ENCODE results near the gene TTBK2. TPM values are rescaled to one million over a fixed set of nuclear protein-coding genes. Genes with fewer than 3 reads are reported as not detected.

The TTBK2 gene
- total RNA-seq, 1 experiment from 2014 or later, result 25.5 TPM

GRCh38 chr15:42932833-42933515, 12.4 kb upstream of the TTBK2 start:
- DNase-seq (ENCODE audit: unreplicated experiment), result no peak
- ChIA-PET CTCF (interaction anchor here (0.6 to 1.0 kb wide), 2 partner anchors 119 to 229 kb away, joined by 3 read pairs; no protein-coding TSS in a partner anchor), POLR2A (no interaction called here)
- no peak overlapping the region for H3K4me3 Mint-ChIP-seq (ENCODE audit: unreplicated experiment)
- no peaks in the 10 kb centered on the region for H3K27me3 Mint-ChIP-seq (ENCODE audit: insufficient read depth, unreplicated experiment)
- no peaks in the 10 kb centered on the region for H3K4me1 Mint-ChIP-seq (ENCODE audit: insufficient read depth, unreplicated experiment)
- H3K36me3 Mint-ChIP-seq (ENCODE audit: insufficient read depth, unreplicated experiment), result no peaks in the 10 kb centered on the region
- TF ChIP-seq, protein P1, sequence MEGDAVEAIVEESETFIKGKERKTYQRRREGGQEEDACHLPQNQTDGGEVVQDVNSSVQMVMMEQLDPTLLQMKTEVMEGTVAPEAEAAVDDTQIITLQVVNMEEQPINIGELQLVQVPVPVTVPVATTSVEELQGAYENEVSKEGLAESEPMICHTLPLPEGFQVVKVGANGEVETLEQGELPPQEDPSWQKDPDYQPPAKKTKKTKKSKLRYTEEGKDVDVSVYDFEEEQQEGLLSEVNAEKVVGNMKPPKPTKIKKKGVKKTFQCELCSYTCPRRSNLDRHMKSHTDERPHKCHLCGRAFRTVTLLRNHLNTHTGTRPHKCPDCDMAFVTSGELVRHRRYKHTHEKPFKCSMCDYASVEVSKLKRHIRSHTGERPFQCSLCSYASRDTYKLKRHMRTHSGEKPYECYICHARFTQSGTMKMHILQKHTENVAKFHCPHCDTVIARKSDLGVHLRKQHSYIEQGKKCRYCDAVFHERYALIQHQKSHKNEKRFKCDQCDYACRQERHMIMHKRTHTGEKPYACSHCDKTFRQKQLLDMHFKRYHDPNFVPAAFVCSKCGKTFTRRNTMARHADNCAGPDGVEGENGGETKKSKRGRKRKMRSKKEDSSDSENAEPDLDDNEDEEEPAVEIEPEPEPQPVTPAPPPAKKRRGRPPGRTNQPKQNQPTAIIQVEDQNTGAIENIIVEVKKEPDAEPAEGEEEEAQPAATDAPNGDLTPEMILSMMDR (IDR thresholded peaks at IDR 0.05; ENCODE audit: unreplicated experiment), result no peak
- intact Hi-C loops (cut with micrococcal nuclease), result no loop called here
- no TSS peak for BruUV-seq (replicated peaks)
- H3K9me3 Mint-ChIP-seq (ENCODE audit: unreplicated experiment), result no peaks in the 10 kb centered on the region
- no peak overlapping the region for H3K27ac Mint-ChIP-seq (ENCODE audit: low read depth, unreplicated experiment)

- CTCF ChIA-PET, result interaction anchor here (0.5 kb wide), 1 partner anchor 394 kb away, joined by 4 read pairs; no protein-coding TSS in a partner anchor
- no peaks in the 10 kb centered on the region for H3K36me3 Mint-ChIP-seq (ENCODE audit: insufficient read depth, unreplicated experiment)
- POLR2A ChIA-PET, result interaction anchor here (0.8 kb wide), 1 partner anchor 76 kb away, joined by 4 read pairs; no protein-coding TSS in a partner anchor
- TF ChIP-seq, protein P1 (IDR thresholded peaks at IDR 0.05; ENCODE audit: unreplicated experiment), result no peak
- no peaks in the 10 kb centered on the region for H3K27me3 Mint-ChIP-seq (ENCODE audit: insufficient read depth, unreplicated experiment)
- no TSS peak for BruUV-seq (replicated peaks)
- no peaks in the 10 kb centered on the region for H3K4me1 Mint-ChIP-seq (ENCODE audit: insufficient read depth, unreplicated experiment)
- H3K27ac Mint-ChIP-seq (ENCODE audit: low read depth, unreplicated experiment), result no peak overlapping the region
- H3K9me3 Mint-ChIP-seq (ENCODE audit: unreplicated experiment), result no peaks in the 10 kb centered on the region
- DNase-seq (ENCODE audit: unreplicated experiment), result no peak
- intact Hi-C loops (cut with micrococcal nuclease), result no loop called here
- no peak overlapping the region for H3K4me3 Mint-ChIP-seq (ENCODE audit: unreplicated experiment)
Measured at GRCh38 chr15:42931702-42932486, 11.3 kb upstream of the TTBK2 start.

DNA sequence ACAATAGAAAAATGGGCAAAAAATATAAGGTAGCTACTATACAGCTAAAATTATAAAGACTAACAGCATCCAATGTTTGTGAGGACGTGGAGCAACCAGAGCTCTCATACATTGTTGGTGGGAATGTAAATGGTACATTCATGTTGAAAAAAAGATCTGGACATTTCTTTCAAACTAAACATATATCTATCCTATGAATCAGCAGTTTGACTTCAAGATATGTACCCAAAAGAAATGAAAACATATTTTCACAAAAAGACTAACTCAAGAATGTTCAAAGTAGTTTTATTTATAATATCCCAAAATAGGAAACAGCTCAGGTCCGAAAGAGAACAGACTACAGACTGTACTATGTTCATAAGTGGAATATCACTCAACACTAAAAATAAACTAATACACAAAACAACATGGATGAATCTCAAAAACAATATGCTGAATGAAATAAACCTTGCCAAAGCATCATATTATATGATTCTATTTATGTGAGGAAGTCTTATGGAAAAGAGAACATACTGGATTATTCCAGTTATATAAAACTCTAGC, 8.8 kb upstream of the TTBK2 start:
- intact Hi-C loops (cut with micrococcal nuclease), result no loop called here
- CTCF ChIA-PET, result interaction anchor here (0.6 to 0.7 kb wide), 2 partner anchors 206 to 884 kb away, joined by 3 to 4 read pairs; no protein-coding TSS in a partner anchor

More for the DNA sequence above, 8.8 kb upstream of the TTBK2 start:
- Mint-ChIP-seq H3K36me3 (ENCODE audit: insufficient read depth, unreplicated experiment) (no peaks in the 10 kb centered on the region), H3K4me1 (ENCODE audit: insufficient read depth, unreplicated experiment) (no peaks in the 10 kb centered on the region), H3K4me3 (ENCODE audit: unreplicated experiment) (no peak overlapping the region), H3K27ac (ENCODE audit: low read depth, unreplicated experiment) (no peak overlapping the region), H3K9me3 (ENCODE audit: unreplicated experiment) (no peaks in the 10 kb centered on the region), H3K27me3 (ENCODE audit: insufficient read depth, unreplicated experiment) (no peaks in the 10 kb centered on the region)
- no TSS peak for BruUV-seq (replicated peaks)
- no peak for DNase-seq (ENCODE audit: unreplicated experiment)
- TF ChIP-seq, protein P1 (IDR thresholded peaks at IDR 0.05; ENCODE audit: unreplicated experiment), result no peak
- POLR2A ChIA-PET, result interaction anchor here (0.7 to 1.2 kb wide), 2 partner anchors 11 to 14 kb away, joined by 4 read pairs; no protein-coding TSS in a partner anchor

All from MCF 10A (cell line).